Adrenal gland (tissue), 12 donors: ENCODE results near the gene C10orf143. TPM values are rescaled to one million over a fixed set of nuclear protein-coding genes. Genes with fewer than 3 reads are reported as not detected.

Experiments
- DNase-seq, 7 donors: peaks; one replicate each; pipeline ENCODE4 v3.0.0-alpha.2; 2019 to 2020
- H3K27ac ChIP-seq, 5 donors: fragments of 200-600 bp; sonication (generic) in 4 of 5; 1 replicate in 3 of 5; 2 replicates in 2 of 5; pipeline versions ENCODE4 v1.5.1 to v1.8.0; 2016 to 2020; ENCODE audit warnings: mild to moderate bottlenecking in 1 of 5
- H3K27me3 ChIP-seq: fragments of 200-600 bp; 2 replicates; pipeline ENCODE4 v1.8.0; 2021
- H3K36me3 ChIP-seq, 2 donors: fragments of 200-600 bp; replicated peaks in 1 of 2; 1 replicate in 1 of 2; 2 replicates in 1 of 2; pipeline versions ENCODE4 v1.5.1 to v1.8.0; 2018 to 2022
- H3K4me1 ChIP-seq, 2 donors: fragments of 200-600 bp; replicated peaks in 1 of 2; 1 replicate in 1 of 2; 2 replicates in 1 of 2; pipeline versions ENCODE4 v1.5.1 to v1.8.0; 2018 to 2021
- H3K4me3 ChIP-seq, 4 donors: fragments of 200-600 bp; sonication (generic) in 3 of 4; one replicate each; pipeline ENCODE4 v1.5.1; 2016 to 2018
- H3K9me3 ChIP-seq, 3 donors: fragments of 200-600 bp; sonication (generic) in 1 of 3; replicated peaks in 1 of 3; 1 replicate in 2 of 3; 2 replicates in 1 of 3; pipeline versions ENCODE4 v1.5.1 to v1.8.0; 2016 to 2021
- POLR2A ChIP-seq, 2 donors: fragments of 450-650 bp; IDR thresholded peaks; one replicate each; pipeline ENCODE4 v1.6.1; 2017; ENCODE audit warnings: antibody characterized with exemption in 2 of 2, mild to moderate bottlenecking in 2 of 2, moderate library complexity in 1 of 2
- WGBS, 4 donors: extraction: QIAGEN DNeasy Blood & Tissue Kit in 2 of 4; methylation state at CpG; one replicate each; pipeline versions ENCODE4 v1.1.5 to v1.1.7; 2013 to 2017; 5-methylcytosine and 5-hydroxymethylcytosine counted together
- intact Hi-C, 2 donors: fragments of 100-400 bp; cut with DNase I; formaldehyde crosslinking; loops; one replicate each; pipeline versions ENCODE4 v1.14.1 to v1.15.0; 2022 to 2023
- polyA plus RNA-seq, 3 donors: library from polyadenylated mRNA; stranded (reverse); fragments of 200-250 nt in 2 of 3; fragments of 350-450 nt in 1 of 3; fragmentation: Illumina TruSeq in 1 of 3; extraction: RNeasy Lipid Tissue Mini Kit (QIAGEN cat#74804) in 1 of 3; gene quantifications; one replicate each; pipeline ENCODE4 v1.2.3, GENCODE V29; 2013 to 2014
- total RNA-seq, 9 donors: library from RNA; depleted of rRNA in 4 of 9; stranded (reverse); fragments of >200 nt in 4 of 9; fragments of 120-200 nt in 1 of 9; fragmentation: NEBNext Ultra II Directional in 1 of 9; extraction: Animal tissue kit (Norgen Biotek cat#: 25700) in 1 of 9; gene quantifications; one replicate each; pipeline versions ENCODE4 v1.1.0 to v1.2.4, GENCODE V29; 2013 to 2023
- TF ChIP-seq, protein P1 (sequence below), 6 experiments: fragments of 450-650 bp in 4 of 6; fragments of 200-600 bp in 2 of 6; sonication (generic) in 1 of 6; IDR thresholded peaks; 1 replicate in 5 of 6; 2 replicates in 1 of 6; pipeline versions ENCODE4 v1.5.1 to v1.8.0; 2016 to 2021; ENCODE audit warnings: antibody characterized with exemption in 6 of 6, mild to moderate bottlenecking in 2 of 6, moderate library complexity in 1 of 6
- donor health status: healthy with polysubstance abuse.
- donor health status: Bipolar disorder and iron deficiency.
- donor health status: DM: yes; HTN: yes; CAD: no.
- donor health status: DM: no; HTN: no; CAD: no.
- donor health status: DM: no; HTN: no; CAD: no.
- donor health status: DM: yes; HTN: yes; CAD: no.

C10orf143 gene
- total and polyA plus RNA-seq, 12 donors, result 0.85 to 19.3 (median 5.2) TPM

DNA sequence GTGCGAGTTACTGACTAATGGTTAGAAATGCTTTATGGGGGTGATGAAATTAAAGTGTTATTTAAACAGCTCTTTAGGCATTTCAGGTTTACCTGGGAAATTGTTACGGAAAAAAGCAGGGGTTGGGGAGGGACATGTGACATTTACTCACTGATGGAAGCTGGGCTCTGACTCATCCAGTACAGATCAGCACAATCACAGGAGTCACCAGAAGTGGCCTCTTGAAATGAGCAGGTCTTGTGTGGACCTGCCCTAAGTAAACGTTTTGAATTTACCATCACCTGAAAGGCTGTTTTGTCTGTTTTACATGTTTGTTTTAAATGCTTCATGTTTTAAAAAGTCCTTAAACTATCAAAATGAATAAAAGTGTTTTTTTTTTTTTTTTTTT, 27.8 kb upstream of the C10orf143 start:
- Histone ChIP-seq H3K4me1 (peaks cover 35 to 48% of the 10 kb centered on the region in 2 donors), H3K9me3 (no peaks in the 10 kb centered on the region), H3K27ac (peak overlapping the region in 4 of 5 donors; percentile 6 to 90 (median 80)), H3K4me3 (no peak overlapping the region), H3K36me3 (no peaks in the 10 kb centered on the region), H3K27me3 (no peaks in the 10 kb centered on the region)
- DNase-seq, result peak; percentile 51 to 77 (median 70)
- TF ChIP-seq POLR2A (IDR thresholded peaks at IDR 0.05), result no peak
- TF ChIP-seq, protein P1, sequence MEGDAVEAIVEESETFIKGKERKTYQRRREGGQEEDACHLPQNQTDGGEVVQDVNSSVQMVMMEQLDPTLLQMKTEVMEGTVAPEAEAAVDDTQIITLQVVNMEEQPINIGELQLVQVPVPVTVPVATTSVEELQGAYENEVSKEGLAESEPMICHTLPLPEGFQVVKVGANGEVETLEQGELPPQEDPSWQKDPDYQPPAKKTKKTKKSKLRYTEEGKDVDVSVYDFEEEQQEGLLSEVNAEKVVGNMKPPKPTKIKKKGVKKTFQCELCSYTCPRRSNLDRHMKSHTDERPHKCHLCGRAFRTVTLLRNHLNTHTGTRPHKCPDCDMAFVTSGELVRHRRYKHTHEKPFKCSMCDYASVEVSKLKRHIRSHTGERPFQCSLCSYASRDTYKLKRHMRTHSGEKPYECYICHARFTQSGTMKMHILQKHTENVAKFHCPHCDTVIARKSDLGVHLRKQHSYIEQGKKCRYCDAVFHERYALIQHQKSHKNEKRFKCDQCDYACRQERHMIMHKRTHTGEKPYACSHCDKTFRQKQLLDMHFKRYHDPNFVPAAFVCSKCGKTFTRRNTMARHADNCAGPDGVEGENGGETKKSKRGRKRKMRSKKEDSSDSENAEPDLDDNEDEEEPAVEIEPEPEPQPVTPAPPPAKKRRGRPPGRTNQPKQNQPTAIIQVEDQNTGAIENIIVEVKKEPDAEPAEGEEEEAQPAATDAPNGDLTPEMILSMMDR (IDR thresholded peaks at IDR 0.05), result no peak
- 46 to 55% (median 51%) methylated on average over 3 of the region's 3 CpGs for WGBS, 4 donors
- intact Hi-C loops, result no loop called here

DNA sequence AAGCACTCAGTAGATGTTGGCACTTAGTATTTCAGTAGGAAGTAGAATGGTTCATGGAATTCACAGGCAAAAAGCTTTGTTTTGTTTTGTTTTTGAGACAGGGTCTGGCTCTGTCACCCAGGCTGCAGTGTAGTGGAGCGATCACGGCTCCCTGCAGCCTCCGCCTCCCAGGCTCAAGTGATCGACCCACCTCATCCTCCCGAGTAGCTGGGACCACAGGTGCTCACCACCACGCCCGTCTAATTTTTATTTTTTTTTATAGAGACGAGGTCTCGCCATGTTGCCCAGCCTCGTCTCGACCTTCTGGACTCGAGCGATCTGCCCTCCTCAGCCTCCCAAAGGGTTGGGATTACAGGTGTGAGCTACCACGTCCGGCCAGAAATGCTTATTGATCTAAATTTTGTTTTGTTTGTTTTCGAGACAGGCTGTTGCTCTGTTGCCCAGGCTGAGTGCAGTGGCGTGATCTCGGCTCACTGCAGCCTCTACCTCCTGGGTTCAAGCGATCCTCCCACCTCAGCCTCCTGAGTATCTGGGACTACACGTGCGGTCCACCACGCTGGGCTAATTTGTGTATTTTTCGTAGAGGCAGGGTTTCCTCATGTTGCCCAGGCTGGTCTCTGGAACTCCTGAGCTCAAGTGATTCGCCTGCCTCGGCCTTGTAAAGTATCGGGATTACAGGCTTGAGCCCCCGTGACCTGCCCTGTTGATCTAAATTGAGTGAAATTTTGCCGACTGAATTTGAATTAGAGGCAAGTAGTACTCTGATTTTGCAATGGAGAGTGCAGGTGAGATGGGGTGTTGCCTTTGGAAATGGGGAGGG, 27.2 kb upstream of the C10orf143 start:
- no peak for TF ChIP-seq POLR2A (IDR thresholded peaks at IDR 0.05)
- TF ChIP-seq, protein P1 (IDR thresholded peaks at IDR 0.05), result no peak
- Histone ChIP-seq H3K36me3 (no peaks in the 10 kb centered on the region), H3K27ac (peak overlapping the region in 4 of 5 donors; percentile 6 to 90 (median 80)), H3K9me3 (no peaks in the 10 kb centered on the region), H3K27me3 (no peaks in the 10 kb centered on the region), H3K4me3 (peak overlapping the region in 2 of 4 donors; percentile 91 to 100), H3K4me1 (peaks cover 35 to 48% of the 10 kb centered on the region in 2 donors)
- intact Hi-C loops, result loop anchor here in 1 of 2 donors (2.0 kb wide), 1 partner anchor 27 kb away; the partner anchor contains the start of gene C10orf143
- DNase-seq, result peak in 1 of 7 donors; percentile 19
- 82 to 86% (median 85%) methylated on average over 25 to 28 of the region's 28 CpGs for WGBS, 4 donors

- peaks cover 35 to 44% of the 10 kb centered on the region in 2 donors for H3K4me1 ChIP-seq
- H3K27ac ChIP-seq, result peak overlapping the region in 4 of 5 donors; percentile 85 to 94 (median 88)
- WGBS, 4 donors, result 1 to 4% (median 2%) methylated on average over 9 to 10 of the region's 10 CpGs
- TF ChIP-seq POLR2A (IDR thresholded peaks at IDR 0.05), result no peak
- TF ChIP-seq, protein P1 (IDR thresholded peaks at IDR 0.05), result no peak
- intact Hi-C loops, result loop anchor here in 1 of 2 donors (2.0 kb wide), 1 partner anchor 26 kb away; the partner anchor contains the start of gene C10orf143
- peak in 4 of 7 donors; percentile 13 to 23 (median 21) for DNase-seq
- H3K9me3 ChIP-seq, result no peaks in the 10 kb centered on the region
- H3K36me3 ChIP-seq, result no peaks in the 10 kb centered on the region
- peak overlapping the region; percentile 62 to 100 (median 94) for H3K4me3 ChIP-seq
- no peaks in the 10 kb centered on the region for H3K27me3 ChIP-seq
These were observed 26.4 kb upstream of the C10orf143 start for GRCh38 chr10:130137090-130137448.

DNA sequence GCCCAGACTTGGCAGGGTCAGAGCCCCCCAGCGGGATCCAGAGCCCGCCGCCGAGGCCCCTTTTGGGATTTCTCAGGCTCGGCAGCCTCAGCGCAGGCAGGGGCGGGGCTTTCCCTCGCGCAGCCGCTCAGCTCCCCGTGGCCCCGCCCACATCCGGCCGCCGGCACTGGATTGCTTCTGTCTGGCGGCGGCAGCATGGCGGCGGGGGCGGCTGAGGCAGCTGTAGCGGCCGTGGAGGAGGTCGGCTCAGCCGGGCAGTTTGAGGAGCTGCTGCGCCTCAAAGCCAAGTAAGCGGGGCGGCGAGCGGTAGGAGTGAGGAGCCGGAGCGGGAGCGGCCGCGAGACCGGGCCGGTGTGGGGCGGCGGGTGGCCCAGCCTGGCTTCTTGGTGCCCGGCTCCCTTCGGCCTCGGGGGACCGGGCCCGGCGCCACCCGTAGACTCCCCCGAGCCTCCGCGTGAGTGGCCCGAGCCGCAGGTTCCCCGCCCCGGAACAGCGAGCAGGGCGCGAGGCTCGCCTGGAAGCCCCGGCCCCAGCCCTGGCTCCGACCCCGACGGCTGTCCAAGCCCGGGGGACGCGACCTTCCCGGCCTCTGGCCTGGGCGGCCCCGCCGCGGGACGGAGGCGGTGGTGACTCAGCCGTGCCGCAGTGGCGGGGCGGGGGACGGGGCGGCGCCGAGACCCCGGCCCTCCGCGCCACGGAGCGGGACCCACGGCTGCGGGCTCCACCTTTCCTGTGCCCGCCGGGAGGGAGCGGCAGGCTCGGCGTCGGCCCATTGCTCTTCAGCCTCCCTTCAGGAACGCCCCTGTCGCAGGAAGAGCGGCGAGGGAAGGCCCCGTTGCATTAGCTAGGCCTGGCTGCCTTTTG, 25.8 kb upstream of the C10orf143 start, which contains the start of gene GLRX3:
TSS of gene GLRX3 (plus strand) at position 166 of the 864 bp plus-strand sequence. CDS start at position 196, 30 bp downstream.
- H3K9me3 ChIP-seq, result no peaks in the 10 kb centered on the region
- intact Hi-C loops, result loop anchor here in 1 of 2 donors (2.0 kb wide), 1 partner anchor 26 kb away; the partner anchor contains the start of gene C10orf143
- 0% methylated on average over 4 to 96 of the region's 96 CpGs for WGBS, 4 donors
- peak; percentile 82 to 94 (median 89) for DNase-seq
- H3K4me3 ChIP-seq, result peak within 1 kb of the TSS; percentile 62 to 100 (median 94)
- H3K27me3 ChIP-seq, result no peaks in the 10 kb centered on the region
- peak in 1 of 2 donors; percentile 79 for TF ChIP-seq POLR2A (IDR thresholded peaks at IDR 0.05)
- TF ChIP-seq, protein P1 (IDR thresholded peaks at IDR 0.05), result no peak
- no peaks in the 10 kb centered on the region for H3K36me3 ChIP-seq
- H3K27ac ChIP-seq, result peak within 1 kb of the TSS in 4 of 5 donors; percentile 85 to 94 (median 88)
- peaks cover 31 to 38% of the 10 kb centered on the region in 2 donors for H3K4me1 ChIP-seq
